ENCODE measurements around the gene SYCN. TPM values are rescaled to one million over a fixed set of nuclear protein-coding genes. Genes with fewer than 3 reads are reported as not detected.

SYCN gene
- total and polyA plus RNA-seq, 3 donors from 2014 or later = 36.5 to 192 (median 98.0) TPM

DNA sequence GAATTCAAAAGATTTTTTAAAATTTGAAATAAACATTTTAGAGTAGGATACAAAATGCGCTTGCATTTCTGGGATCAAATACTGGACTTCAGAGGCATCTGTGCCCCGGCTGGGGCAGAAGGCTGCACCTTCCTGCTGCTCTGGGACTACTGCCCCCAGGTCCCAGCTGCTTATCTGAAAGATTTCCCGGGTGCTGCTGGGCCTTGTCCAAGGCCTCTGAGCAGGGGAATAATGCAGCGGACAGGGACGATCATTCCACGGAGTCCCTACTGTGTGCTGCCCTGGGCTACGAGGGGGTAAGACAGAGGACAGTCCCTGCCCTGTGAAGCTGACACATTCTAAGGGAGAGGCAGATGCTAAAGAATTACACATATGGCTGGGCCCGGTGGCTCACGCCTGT, 40.4 kb downstream of the SYCN start:
- Histone ChIP-seq H3K4me1 (peaks cover 26% of the 10 kb centered on the region), H3K27ac (no peak overlapping the region), H3K27me3 (no peaks in the 10 kb centered on the region), H3K36me3 (ENCODE audit: low read depth, missing control alignments) (no peaks in the 10 kb centered on the region), H3K4me3 (no peak overlapping the region), H3K9me3 (no peaks in the 10 kb centered on the region)
- no peak for TF ChIP-seq POLR2A (IDR thresholded peaks at IDR 0.05)
- TF ChIP-seq, protein P1, sequence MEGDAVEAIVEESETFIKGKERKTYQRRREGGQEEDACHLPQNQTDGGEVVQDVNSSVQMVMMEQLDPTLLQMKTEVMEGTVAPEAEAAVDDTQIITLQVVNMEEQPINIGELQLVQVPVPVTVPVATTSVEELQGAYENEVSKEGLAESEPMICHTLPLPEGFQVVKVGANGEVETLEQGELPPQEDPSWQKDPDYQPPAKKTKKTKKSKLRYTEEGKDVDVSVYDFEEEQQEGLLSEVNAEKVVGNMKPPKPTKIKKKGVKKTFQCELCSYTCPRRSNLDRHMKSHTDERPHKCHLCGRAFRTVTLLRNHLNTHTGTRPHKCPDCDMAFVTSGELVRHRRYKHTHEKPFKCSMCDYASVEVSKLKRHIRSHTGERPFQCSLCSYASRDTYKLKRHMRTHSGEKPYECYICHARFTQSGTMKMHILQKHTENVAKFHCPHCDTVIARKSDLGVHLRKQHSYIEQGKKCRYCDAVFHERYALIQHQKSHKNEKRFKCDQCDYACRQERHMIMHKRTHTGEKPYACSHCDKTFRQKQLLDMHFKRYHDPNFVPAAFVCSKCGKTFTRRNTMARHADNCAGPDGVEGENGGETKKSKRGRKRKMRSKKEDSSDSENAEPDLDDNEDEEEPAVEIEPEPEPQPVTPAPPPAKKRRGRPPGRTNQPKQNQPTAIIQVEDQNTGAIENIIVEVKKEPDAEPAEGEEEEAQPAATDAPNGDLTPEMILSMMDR (IDR thresholded peaks at IDR 0.05) = no peak
- WGBS, 2 donors = 83 to 95% methylated on average over 9 of the region's 9 CpGs
- DNase-seq = no peak
- intact Hi-C loops (cut with DNase I; ENCODE audit: low total_unique reads) = no loop called here

DNA sequence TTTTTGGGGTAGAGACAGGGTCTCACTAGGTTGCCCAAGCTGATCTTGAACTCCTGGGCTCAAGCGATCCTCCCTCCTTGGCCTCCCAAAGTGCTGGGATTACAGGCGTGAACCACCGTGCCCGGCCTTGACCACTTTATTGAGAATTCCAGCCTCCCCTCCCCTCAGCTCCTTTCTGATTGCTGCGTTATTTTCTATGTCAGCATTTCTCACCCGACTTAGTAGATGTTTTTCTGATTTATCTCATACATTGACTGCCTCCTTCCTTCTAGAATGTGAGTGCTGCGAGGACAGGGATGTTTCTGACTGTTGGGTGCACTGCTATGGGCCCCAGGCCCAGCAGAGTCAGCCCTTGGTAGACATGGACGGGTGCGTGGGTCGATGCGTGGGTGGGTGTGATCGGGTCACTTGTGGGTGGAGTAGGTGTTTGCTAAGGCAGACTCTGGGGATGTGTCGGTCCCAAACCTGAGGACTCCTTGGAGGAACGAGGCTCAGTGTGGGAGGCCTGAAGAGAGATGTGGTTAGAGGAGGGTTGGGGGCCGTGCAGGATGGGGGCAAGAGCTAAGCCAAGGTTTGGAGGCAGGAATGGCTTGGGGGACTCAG, 41.5 kb downstream of the SYCN start:
- intact Hi-C loops (cut with DNase I; ENCODE audit: low total_unique reads) = no loop called here
- WGBS, 2 donors = 63 to 81% methylated on average over 15 of the region's 15 CpGs
- H3K27ac ChIP-seq = no peak overlapping the region
- H3K9me3 ChIP-seq = no peaks in the 10 kb centered on the region
- peaks cover 28% of the 10 kb centered on the region for H3K4me1 ChIP-seq
- no peak overlapping the region for H3K4me3 ChIP-seq
- no peaks in the 10 kb centered on the region for H3K36me3 ChIP-seq (ENCODE audit: low read depth, missing control alignments)
- no peak for DNase-seq
- TF ChIP-seq, protein P1 (IDR thresholded peaks at IDR 0.05) = no peak
- TF ChIP-seq POLR2A (IDR thresholded peaks at IDR 0.05) = no peak
- H3K27me3 ChIP-seq = no peaks in the 10 kb centered on the region

DNA sequence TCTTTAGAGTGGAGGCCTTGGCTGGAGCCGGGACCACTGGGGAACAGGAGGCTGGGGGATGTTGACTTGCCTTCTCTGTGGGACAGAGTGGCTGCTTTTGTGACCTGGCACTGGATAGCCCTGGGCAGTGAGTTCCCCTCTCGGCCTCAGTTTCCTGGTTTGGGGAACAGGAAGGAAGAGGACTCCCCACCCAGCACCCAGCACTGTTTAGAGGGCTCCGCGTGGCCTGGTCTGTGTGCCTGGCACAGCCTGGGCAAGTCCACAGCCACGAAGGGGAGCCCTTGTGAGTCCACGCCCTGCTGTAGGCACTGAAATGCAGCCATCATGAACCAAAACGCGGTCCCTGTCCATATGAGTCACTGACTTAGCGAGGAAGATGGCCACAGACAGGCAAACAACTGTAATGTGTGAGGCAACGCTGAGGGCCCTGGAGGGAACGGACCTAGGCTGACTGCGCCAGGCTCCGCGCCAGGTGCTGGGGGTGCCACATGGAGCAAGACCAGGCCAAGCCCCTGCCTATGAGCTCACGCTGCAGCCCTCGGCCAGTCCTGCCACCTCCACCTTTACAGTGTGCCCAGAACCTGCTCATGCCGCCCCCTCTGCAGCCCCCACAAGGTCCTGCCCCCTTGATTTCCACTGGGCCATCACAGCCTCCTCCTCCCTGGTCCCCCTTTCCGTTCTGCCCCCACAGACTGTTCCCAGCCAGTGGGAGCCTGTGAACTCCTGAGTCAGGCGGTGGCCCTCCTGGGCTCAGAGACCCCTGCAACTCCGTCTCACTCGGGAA, 43.0 kb downstream of the SYCN start:
- Histone ChIP-seq H3K27ac (no peak overlapping the region), H3K4me3 (no peak overlapping the region), H3K36me3 (ENCODE audit: low read depth, missing control alignments) (no peaks in the 10 kb centered on the region), H3K9me3 (no peaks in the 10 kb centered on the region), H3K4me1 (peaks cover 29% of the 10 kb centered on the region), H3K27me3 (no peaks in the 10 kb centered on the region)
- intact Hi-C loops (cut with DNase I; ENCODE audit: low total_unique reads) = no loop called here
- TF ChIP-seq, protein P1 (IDR thresholded peaks at IDR 0.05) = no peak
- TF ChIP-seq POLR2A (IDR thresholded peaks at IDR 0.05) = no peak
- DNase-seq = no peak
- WGBS, 2 donors = 90 to 91% methylated on average over 9 to 21 of the region's 21 CpGs

DNA sequence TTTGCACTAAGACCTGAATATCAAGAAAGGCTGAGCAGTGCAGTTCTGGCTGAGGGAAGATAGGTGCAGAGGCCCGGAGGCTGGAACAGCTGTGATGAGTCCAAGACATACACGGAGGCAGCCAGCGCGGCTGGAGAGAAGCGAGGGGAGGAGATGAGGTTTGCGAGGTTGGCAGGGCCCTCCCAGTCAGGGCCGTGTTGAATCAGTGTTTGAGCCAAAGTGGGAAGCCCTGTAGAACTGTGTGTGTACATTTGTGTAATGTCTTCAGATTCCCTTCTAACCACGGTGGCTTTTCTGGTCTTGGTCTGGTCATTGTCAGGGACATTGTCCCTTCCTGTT, 43.6 kb downstream of the SYCN start:
- H3K27me3 ChIP-seq = no peaks in the 10 kb centered on the region
- no peak overlapping the region for H3K4me3 ChIP-seq
- DNase-seq = peak; percentile 76
- 41 to 42% methylated on average over 8 of the region's 8 CpGs for WGBS, 2 donors
- no peak overlapping the region for H3K27ac ChIP-seq
- no peak for TF ChIP-seq POLR2A (IDR thresholded peaks at IDR 0.05)
- TF ChIP-seq, protein P1 (IDR thresholded peaks at IDR 0.05) = no peak
- H3K9me3 ChIP-seq = no peaks in the 10 kb centered on the region
- H3K36me3 ChIP-seq (ENCODE audit: low read depth, missing control alignments) = no peaks in the 10 kb centered on the region
- peaks cover 29% of the 10 kb centered on the region for H3K4me1 ChIP-seq
- intact Hi-C loops (cut with DNase I; ENCODE audit: low total_unique reads) = no loop called here

All from testis (tissue), 3 donors.